ENCODE measurements around the gene YRDC. TPM values are rescaled to one million over a fixed set of nuclear protein-coding genes. Genes with fewer than 3 reads are reported as not detected.

Gene YRDC
- polyA plus RNA-seq, 1 donor (not counting 4 experiments of a cell fraction or from before 2014, with no cell fraction given) = 22.2 TPM

GRCh38 chr1:37763791-37764413 lies 44.1 kb downstream of the YRDC start:
- Histone ChIP-seq H3K79me2 (ENCODE audit: control insufficient read depth, insufficient read depth, low read length) (no peaks in the 10 kb centered on the region), H3K4me2 (ENCODE audit: control insufficient read depth, extremely low read depth, insufficient read depth, low read depth, low read length) (no peak overlapping the region), H3K27ac (ENCODE audit: control insufficient read depth, insufficient read depth, low read length) (no peak overlapping the region), H3K27me3 (ENCODE audit: control insufficient read depth, extremely low read depth, insufficient read depth, low read length) (peaks cover 63% of the 10 kb centered on the region), H3K4me3 (ENCODE audit: control insufficient read depth in 2 of 3, extremely low read depth in 1 of 3, insufficient read depth in 2 of 3, low read depth in 1 of 3, low read length in 3 of 3) (no peak overlapping the region), H3K9me3 (ENCODE audit: control insufficient read depth, low read depth, low read length) (no peaks in the 10 kb centered on the region), H3K9ac (ENCODE audit: control insufficient read depth, extremely low read depth, insufficient read depth, low read length) (no peak overlapping the region), H3K4me1 (ENCODE audit: control insufficient read depth, extremely low read depth, insufficient read depth, low read length) (no peaks in the 10 kb centered on the region), H4K20me1 (ENCODE audit: control insufficient read depth, extremely low read depth, insufficient read depth, low read length) (no peaks in the 10 kb centered on the region), H3K9me1 (ENCODE audit: control insufficient read depth, extremely low read depth, insufficient read depth, low read length) (no peaks in the 10 kb centered on the region), H3K36me3 (ENCODE audit: control insufficient read depth in 2 of 2, extremely low read depth in 1 of 2, insufficient read depth in 2 of 2, low read length in 2 of 2) (no peaks in the 10 kb centered on the region), H2AFZ (ENCODE audit: control insufficient read depth, low read length) (no peak overlapping the region)
- dilution Hi-C loops (cut with MboI; ENCODE audit: extremely low pct_ligation_motif_present, low sequenced_read_pairs) = no loop called here
- DNase-seq (ENCODE audit: low read depth, low spot score) (no peak), FAIRE-seq (no peak)
- no peak for TF ChIP-seq CTCF (optimal IDR thresholded peaks at IDR 0.05 in 1 of 3, IDR thresholded peaks at IDR 0.05 in 1 of 3, conservative IDR thresholded peaks at IDR 0.05 in 1 of 3; ENCODE audit: extremely low read depth in 1 of 3, insufficient read depth in 2 of 3, low read length in 3 of 3)
- no peak for TF ChIP-seq EZH2 (IDR thresholded peaks at IDR 0.05; ENCODE audit: low read length)

- TF ChIP-seq EZH2 (IDR thresholded peaks at IDR 0.05; ENCODE audit: low read length) = no peak
- no peak for TF ChIP-seq CTCF (optimal IDR thresholded peaks at IDR 0.05 in 1 of 3, IDR thresholded peaks at IDR 0.05 in 1 of 3, conservative IDR thresholded peaks at IDR 0.05 in 1 of 3; ENCODE audit: extremely low read depth in 1 of 3, insufficient read depth in 2 of 3, low read length in 3 of 3)
- Histone ChIP-seq H3K9me1 (ENCODE audit: control insufficient read depth, extremely low read depth, insufficient read depth, low read length) (no peaks in the 10 kb centered on the region), H3K4me3 (ENCODE audit: control insufficient read depth in 2 of 3, extremely low read depth in 1 of 3, insufficient read depth in 2 of 3, low read depth in 1 of 3, low read length in 3 of 3) (no peak overlapping the region), H3K9me3 (ENCODE audit: control insufficient read depth, low read depth, low read length) (no peaks in the 10 kb centered on the region), H3K4me1 (ENCODE audit: control insufficient read depth, extremely low read depth, insufficient read depth, low read length) (no peaks in the 10 kb centered on the region), H3K36me3 (ENCODE audit: control insufficient read depth in 2 of 2, extremely low read depth in 1 of 2, insufficient read depth in 2 of 2, low read length in 2 of 2) (no peaks in the 10 kb centered on the region), H3K79me2 (ENCODE audit: control insufficient read depth, insufficient read depth, low read length) (no peaks in the 10 kb centered on the region), H3K4me2 (ENCODE audit: control insufficient read depth, extremely low read depth, insufficient read depth, low read depth, low read length) (no peak overlapping the region), H3K27me3 (ENCODE audit: control insufficient read depth, extremely low read depth, insufficient read depth, low read length) (peaks cover 58% of the 10 kb centered on the region), H4K20me1 (ENCODE audit: control insufficient read depth, extremely low read depth, insufficient read depth, low read length) (no peaks in the 10 kb centered on the region), H3K27ac (ENCODE audit: control insufficient read depth, insufficient read depth, low read length) (no peak overlapping the region), H3K9ac (ENCODE audit: control insufficient read depth, extremely low read depth, insufficient read depth, low read length) (no peak overlapping the region), H2AFZ (ENCODE audit: control insufficient read depth, low read length) (no peak overlapping the region)
- FAIRE-seq (no peak), DNase-seq (ENCODE audit: low read depth, low spot score) (no peak)
- dilution Hi-C loops (cut with MboI; ENCODE audit: extremely low pct_ligation_motif_present, low sequenced_read_pairs) = no loop called here
Observed at GRCh38 chr1:37762516-37762915, 45.5 kb downstream of the YRDC start.

Measured in keratinocyte (primary cell).